ENCODE data around the gene TRIM22. TPM values are rescaled to one million over a fixed set of nuclear protein-coding genes. Genes with fewer than 3 reads are reported as not detected.

The TRIM22 gene
- total and polyA plus RNA-seq, 9 of the 15 experiments (the other 6 are each of a cell fraction or from before 2014, with no cell fraction given): 0.06 to 1.1 (median 0.18) TPM; not detected in 2

DNA sequence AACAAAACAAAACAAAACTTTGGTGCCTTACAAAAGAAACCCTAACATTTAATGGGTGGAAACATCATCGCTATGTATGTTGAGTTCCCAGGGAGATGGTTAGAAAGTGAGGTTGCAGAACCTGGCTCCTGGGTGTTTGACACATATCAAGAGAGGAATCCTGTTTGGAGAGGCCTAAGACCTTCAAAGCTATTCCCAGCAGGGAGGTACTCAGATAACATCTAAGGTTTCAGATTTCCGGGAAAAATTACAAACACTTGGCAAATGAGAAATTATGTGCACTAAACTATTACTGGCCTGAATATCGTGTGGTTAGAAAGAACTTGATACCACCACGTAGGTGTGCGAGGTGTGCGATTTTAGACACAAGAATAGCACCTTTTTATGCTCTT lies 23.2 kb upstream of the TRIM22 start (continued):
- TF ChIP-seq, protein P1, sequence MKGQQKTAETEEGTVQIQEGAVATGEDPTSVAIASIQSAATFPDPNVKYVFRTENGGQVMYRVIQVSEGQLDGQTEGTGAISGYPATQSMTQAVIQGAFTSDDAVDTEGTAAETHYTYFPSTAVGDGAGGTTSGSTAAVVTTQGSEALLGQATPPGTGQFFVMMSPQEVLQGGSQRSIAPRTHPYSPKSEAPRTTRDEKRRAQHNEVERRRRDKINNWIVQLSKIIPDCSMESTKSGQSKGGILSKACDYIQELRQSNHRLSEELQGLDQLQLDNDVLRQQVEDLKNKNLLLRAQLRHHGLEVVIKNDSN (CRISPR knock-in tag; IDR thresholded peaks at IDR 0.05): no peak
- TF ChIP-seq SMC3 (conservative IDR thresholded peaks at IDR 0.05; ENCODE audit: insufficient read depth, low read depth, low read length): no peak
- no peak for TF ChIP-seq ZC3H4 (CRISPR knock-in tag; IDR thresholded peaks at IDR 0.05; ENCODE audit: borderline replicate concordance)
- TF ChIP-seq, protein P2, sequence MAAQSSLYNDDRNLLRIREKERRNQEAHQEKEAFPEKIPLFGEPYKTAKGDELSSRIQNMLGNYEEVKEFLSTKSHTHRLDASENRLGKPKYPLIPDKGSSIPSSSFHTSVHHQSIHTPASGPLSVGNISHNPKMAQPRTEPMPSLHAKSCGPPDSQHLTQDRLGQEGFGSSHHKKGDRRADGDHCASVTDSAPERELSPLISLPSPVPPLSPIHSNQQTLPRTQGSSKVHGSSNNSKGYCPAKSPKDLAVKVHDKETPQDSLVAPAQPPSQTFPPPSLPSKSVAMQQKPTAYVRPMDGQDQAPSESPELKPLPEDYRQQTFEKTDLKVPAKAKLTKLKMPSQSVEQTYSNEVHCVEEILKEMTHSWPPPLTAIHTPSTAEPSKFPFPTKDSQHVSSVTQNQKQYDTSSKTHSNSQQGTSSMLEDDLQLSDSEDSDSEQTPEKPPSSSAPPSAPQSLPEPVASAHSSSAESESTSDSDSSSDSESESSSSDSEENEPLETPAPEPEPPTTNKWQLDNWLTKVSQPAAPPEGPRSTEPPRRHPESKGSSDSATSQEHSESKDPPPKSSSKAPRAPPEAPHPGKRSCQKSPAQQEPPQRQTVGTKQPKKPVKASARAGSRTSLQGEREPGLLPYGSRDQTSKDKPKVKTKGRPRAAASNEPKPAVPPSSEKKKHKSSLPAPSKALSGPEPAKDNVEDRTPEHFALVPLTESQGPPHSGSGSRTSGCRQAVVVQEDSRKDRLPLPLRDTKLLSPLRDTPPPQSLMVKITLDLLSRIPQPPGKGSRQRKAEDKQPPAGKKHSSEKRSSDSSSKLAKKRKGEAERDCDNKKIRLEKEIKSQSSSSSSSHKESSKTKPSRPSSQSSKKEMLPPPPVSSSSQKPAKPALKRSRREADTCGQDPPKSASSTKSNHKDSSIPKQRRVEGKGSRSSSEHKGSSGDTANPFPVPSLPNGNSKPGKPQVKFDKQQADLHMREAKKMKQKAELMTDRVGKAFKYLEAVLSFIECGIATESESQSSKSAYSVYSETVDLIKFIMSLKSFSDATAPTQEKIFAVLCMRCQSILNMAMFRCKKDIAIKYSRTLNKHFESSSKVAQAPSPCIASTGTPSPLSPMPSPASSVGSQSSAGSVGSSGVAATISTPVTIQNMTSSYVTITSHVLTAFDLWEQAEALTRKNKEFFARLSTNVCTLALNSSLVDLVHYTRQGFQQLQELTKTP (IDR thresholded peaks at IDR 0.05; ENCODE audit: low read depth in 1 of 2, partially characterized antibody in 2 of 2): no peak

DNA sequence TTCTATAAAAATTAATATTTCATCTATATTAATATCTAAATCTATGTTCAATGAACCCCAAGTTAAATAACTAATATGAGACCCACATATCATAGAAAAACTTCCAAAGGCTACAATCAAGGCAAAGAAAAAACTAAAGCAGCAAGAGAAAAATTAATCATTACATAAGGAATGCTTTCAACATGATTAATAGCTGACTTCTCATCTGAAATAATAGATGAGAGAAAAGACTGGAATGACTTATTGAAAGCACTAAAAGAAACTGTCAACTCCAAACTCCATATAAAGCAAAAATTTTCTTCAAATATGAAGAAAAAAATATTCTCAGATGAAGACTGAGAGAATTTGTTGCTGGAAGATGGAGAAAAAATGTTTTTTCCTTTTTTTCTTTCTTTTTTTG lies 17.8 kb upstream of the TRIM22 start:
- H3K27me3 ChIP-seq (ENCODE audit: control insufficient read depth in 2 of 2, insufficient read depth in 2 of 2, low read length in 2 of 2): no peaks in the 10 kb centered on the region
- ChIA-PET POLR2A (interaction anchor here (0.8 to 1.2 kb wide), 2 partner anchors 13 kb away, joined by 3 to 4 read pairs; partner anchors contain the start of gene TRIM5), CTCF (ENCODE audit: low intra/inter-chr PET ratio) (no interaction called here)
- no peaks in the 10 kb centered on the region for H3K4me1 ChIP-seq (replicated peaks in 1 of 2; ENCODE audit: control insufficient read depth in 2 of 2, insufficient read depth in 2 of 2, low read length in 2 of 2)
- H3K9me3 ChIP-seq (replicated peaks; ENCODE audit: control insufficient read depth, insufficient read depth, low read depth, low read length): no peaks in the 10 kb centered on the region
- H3K9ac ChIP-seq (ENCODE audit: insufficient read depth in 1 of 2, low read depth in 2 of 2, low read length in 2 of 2): no peak overlapping the region
- BruUV-seq (replicated peaks): no TSS peak
- H3K4me3 ChIP-seq: no peak overlapping the region
- no peaks in the 10 kb centered on the region for H4K20me1 ChIP-seq (replicated peaks; ENCODE audit: control insufficient read depth, insufficient read depth, low read length)
- H3K27ac ChIP-seq (ENCODE audit: extremely low read depth, low read depth, low read length): no peak overlapping the region
- H2AFZ ChIP-seq (ENCODE audit: low read depth, low read length): no peak overlapping the region
- DNase-seq (ENCODE audit: extremely low read depth in 1 of 4, low spot score in 3 of 4) (no peak), ATAC-seq (no peak), FAIRE-seq (no peak)
- H3K36me3 ChIP-seq (ENCODE audit: control insufficient read depth, insufficient read depth, low read length): 0 out of 3 replicates have a peak, but pooled peaks cover 3% of the 10 kb centered on the region
- no peaks in the 10 kb centered on the region for H3K79me2 ChIP-seq (ENCODE audit: control insufficient read depth, insufficient read depth, low read length)
- in situ Hi-C loops (cut with MboI): no loop called here
- H3K4me2 ChIP-seq (ENCODE audit: insufficient read depth, low read length): no peak overlapping the region
- H3K9me1 ChIP-seq (ENCODE audit: control insufficient read depth, insufficient read depth, low read length): no peaks in the 10 kb centered on the region
- intact Hi-C loops (cut with micrococcal nuclease): no loop called here
- TF ChIP-seq, protein P3, sequence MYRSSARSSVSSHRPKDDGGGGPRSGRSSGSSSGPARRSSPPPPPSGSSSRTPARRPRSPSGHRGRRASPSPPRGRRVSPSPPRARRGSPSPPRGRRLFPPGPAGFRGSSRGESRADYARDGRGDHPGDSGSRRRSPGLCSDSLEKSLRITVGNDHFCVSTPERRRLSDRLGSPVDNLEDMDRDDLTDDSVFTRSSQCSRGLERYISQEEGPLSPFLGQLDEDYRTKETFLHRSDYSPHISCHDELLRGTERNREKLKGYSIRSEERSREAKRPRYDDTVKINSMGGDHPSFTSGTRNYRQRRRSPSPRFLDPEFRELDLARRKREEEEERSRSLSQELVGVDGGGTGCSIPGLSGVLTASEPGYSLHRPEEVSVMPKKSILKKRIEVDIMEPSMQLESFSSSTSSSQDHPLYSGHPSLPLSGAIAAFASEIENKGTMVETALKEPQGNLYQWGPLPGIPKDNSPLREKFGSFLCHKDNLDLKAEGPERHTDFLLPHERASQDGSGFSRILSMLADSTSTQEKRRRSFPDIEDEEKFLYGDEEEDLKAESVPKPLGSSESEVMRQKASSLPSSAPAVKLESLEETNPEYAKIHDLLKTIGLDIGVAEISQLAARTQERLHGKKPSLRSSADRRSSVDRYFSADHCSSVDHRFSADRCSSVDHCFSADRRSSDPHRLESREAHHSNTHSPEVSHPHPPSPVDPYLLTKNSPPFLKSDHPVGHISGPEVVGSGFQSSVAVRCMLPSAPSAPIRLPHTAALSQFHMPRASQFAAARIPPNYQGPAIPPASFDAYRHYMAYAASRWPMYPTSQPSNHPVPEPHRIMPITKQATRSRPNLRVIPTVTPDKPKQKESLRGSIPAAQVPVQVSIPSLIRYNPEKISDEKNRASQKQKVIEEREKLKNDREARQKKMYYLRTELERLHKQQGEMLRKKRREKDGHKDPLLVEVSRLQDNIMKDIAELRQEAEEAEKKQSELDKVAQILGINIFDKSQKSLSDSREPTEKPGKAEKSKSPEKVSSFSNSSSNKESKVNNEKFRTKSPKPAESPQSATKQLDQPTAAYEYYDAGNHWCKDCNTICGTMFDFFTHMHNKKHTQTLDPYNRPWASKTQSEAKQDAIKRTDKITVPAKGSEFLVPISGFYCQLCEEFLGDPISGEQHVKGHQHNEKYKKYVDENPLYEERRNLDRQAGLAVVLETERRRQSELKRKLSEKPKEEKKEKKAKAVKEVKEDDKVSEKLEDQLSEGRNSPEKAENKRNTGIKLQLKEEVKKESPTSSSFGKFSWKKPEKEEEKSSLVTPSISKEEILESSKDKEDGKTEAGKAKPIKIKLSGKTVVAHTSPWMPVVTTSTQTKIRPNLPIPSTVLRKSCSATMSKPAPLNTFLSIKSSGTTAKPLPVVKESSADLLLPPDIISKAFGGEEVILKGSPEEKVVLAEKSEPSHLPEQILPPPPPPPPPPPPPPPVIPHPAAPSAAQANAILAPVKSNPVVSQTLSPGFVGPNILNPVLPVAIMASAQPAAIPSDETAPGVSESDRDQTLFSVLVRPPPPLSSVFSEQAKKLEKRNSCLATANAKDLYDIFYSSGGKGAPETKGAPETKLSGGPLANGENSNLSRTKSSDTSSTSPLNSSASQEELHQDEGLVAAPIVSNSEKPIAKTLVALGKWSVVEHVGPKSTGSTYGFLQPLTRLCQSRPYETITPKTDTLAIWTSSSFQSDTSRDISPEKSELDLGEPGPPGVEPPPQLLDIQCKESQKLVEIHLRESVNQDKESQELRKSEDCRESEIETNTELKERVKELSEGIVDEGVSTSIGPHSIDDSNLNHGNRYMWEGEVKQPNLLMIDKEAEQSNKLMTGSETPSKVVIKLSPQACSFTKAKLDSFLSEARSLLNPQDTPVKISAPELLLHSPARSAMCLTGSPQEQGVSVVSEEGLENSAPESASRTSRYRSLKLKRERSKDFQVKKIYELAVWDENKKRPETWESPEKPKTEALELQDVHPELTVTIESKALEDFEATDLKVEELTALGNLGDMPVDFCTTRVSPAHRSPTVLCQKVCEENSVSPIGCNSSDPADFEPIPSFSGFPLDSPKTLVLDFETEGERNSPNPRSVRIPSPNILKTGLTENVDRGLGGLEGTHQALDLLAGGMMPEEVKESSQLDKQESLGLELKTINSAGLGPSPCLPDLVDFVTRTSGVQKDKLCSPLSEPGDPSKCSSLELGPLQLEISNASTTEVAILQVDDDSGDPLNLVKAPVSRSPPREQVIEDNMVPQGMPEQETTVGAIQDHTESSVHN (IDR thresholded peaks at IDR 0.05; ENCODE audit: borderline replicate concordance in 1 of 2, low read depth in 1 of 2): no peak
- TF ChIP-seq TBP (optimal IDR thresholded peaks at IDR 0.05; ENCODE audit: low read depth, low read length) (no peak), RB1 (IDR thresholded peaks at IDR 0.05; ENCODE audit: low read depth) (no peak)

Data from K562 (cell line).